HepG2 (cell line): Measurements from ENCODE around the gene REPIN1. TPM values are rescaled to one million over a fixed set of nuclear protein-coding genes. Genes with fewer than 3 reads are reported as not detected.

Source experiments
- ATAC-seq: fragments of 200-7000 bp; cut with Tn5 transposase; 3 replicates; pipeline ENCODE4 v1.9.1; 2020; ENCODE audit warnings: mild to moderate bottlenecking, moderate library complexity
- BruUV-seq: library from RNA; stranded (reverse); fragments of 400-500 nt; replicated peaks from 2 replicates; lab custom pipeline; 2021; lab: Mats Ljungman, UMichigan
- CTCF ChIA-PET: fragments of 300-600 bp; formaldehyde crosslinking; extraction: SDS; loops from one replicate; lab custom pipeline; 2021; ENCODE audit warnings: low total read pairs, inconsistent platforms, low intra/inter-chr PET ratio; lab: Yijun Ruan, JAX
- POLR2A ChIA-PET: fragments of 350-600 bp; sonication (Branson Sonifier 250); formaldehyde crosslinking; loops from one replicate; lab custom pipeline; 2020; ENCODE audit warnings: antibody characterized with exemption, inconsistent platforms; lab: Yijun Ruan, JAX
- DNase-seq: peaks from one replicate; pipeline ENCODE4 v3.0.0-alpha.2; 2015; ENCODE audit warnings: low spot score
- FAIRE-seq: peaks from 3 replicates; lab custom pipeline; 2011; peaks lifted over from hg19 to GRCh38; lab: Jason Lieb, UNC
- H2AFZ ChIP-seq: one replicate; pipeline ENCODE4 v1.6.1; 2011; ENCODE audit warnings: low read length, inconsistent platforms
- H3K27ac ChIP-seq: fragments of 300-600 bp; 3 replicates; pipeline ENCODE4 v1.8.0; 2011; ENCODE audit warnings: mixed run types, mild to moderate bottlenecking, mixed read lengths, low read length, inconsistent platforms; ENCODE audit not compliant: insufficient read depth; ENCODE audit errors: extremely low read length
- H3K27me3 ChIP-seq, 2 experiments: fragments of 200-600 bp in 1 of 2; 2 replicates in 1 of 2; 3 replicates in 1 of 2; pipeline versions ENCODE4 v1.6.0 to v1.8.0; 2011; ENCODE audit warnings: low read length in 2 of 2, mild to moderate bottlenecking in 2 of 2, moderate library complexity in 2 of 2, inconsistent platforms in 1 of 2; ENCODE audit not compliant: insufficient read depth in 2 of 2, control insufficient read depth in 1 of 2
- H3K36me3 ChIP-seq, 2 experiments: fragments of 200-600 bp in 1 of 2; replicated peaks in 1 of 2; 2 replicates in 1 of 2; 3 replicates in 1 of 2; pipeline versions ENCODE4 v1.5.1 to v1.8.0; 2011; ENCODE audit warnings: low read length in 2 of 2, inconsistent platforms in 1 of 2; ENCODE audit not compliant: insufficient read depth in 2 of 2, control insufficient read depth in 1 of 2
- H3K4me1 ChIP-seq: 2 replicates; pipeline ENCODE4 v1.5.1; 2012; ENCODE audit warnings: low read length, inconsistent platforms; ENCODE audit not compliant: insufficient read depth
- H3K4me2 ChIP-seq: 2 replicates; pipeline ENCODE4 v1.6.0; 2011; ENCODE audit warnings: low read depth, low read length, inconsistent platforms
- H3K4me3 ChIP-seq, 3 experiments: fragments of 200-600 bp in 1 of 3; sonication (generic), shearing (Covaris generic) in 1 of 3; replicated peaks in 1 of 3; 2 replicates each; pipeline ENCODE4 v1.5.1; 2011 to 2016; ENCODE audit warnings: low read length in 3 of 3, inconsistent platforms in 2 of 3, low read depth in 2 of 3, mild to moderate bottlenecking in 2 of 3, control low read depth in 1 of 3, mixed read lengths in 1 of 3; ENCODE audit not compliant: insufficient read depth in 1 of 3
- H3K79me2 ChIP-seq: one replicate; pipeline ENCODE4 v1.6.1; 2011; ENCODE audit warnings: low read length, inconsistent platforms; ENCODE audit not compliant: insufficient read depth
- H3K9ac ChIP-seq: 2 replicates; pipeline ENCODE4 v1.6.0; 2011; ENCODE audit warnings: mild to moderate bottlenecking, low read depth, low read length, inconsistent platforms; ENCODE audit not compliant: insufficient read depth
- H3K9me3 ChIP-seq: 2 replicates; pipeline ENCODE4 v1.5.1; 2012; ENCODE audit warnings: mild to moderate bottlenecking, low read length
- H4K20me1 ChIP-seq: 2 replicates; pipeline ENCODE4 v1.6.0; 2011; ENCODE audit warnings: inconsistent platforms, mild to moderate bottlenecking, low read length, moderate library complexity; ENCODE audit not compliant: insufficient read depth
- BRD4 ChIP-seq: sonication (generic); formaldehyde crosslinking; IDR thresholded peaks from 2 replicates; pipeline ENCODE4 v1.4.0; 2020; ENCODE audit warnings: missing genetic modification reagents
- FOSL2 ChIP-seq: sonication (generic); formaldehyde crosslinking; IDR thresholded peaks from 2 replicates; pipeline ENCODE4 v1.4.0; 2020; ENCODE audit warnings: missing genetic modification reagents
- HCFC1 ChIP-seq: fragments of 150-350 bp; IDR thresholded peaks from 2 replicates; pipeline ENCODE4 v1.6.1; 2014; ENCODE audit warnings: low read depth, low read length
- MXD4 ChIP-seq: IDR thresholded peaks from 2 replicates; pipeline ENCODE4 v1.6.1; 2016; ENCODE audit warnings: mild to moderate bottlenecking, missing biosample characterization, missing genetic modification reagents
- RFXAP ChIP-seq: sonication (generic); formaldehyde crosslinking; IDR thresholded peaks from 2 replicates; pipeline ENCODE4 v1.4.0; 2020; ENCODE audit warnings: missing genetic modification reagents, borderline replicate concordance
- SNAPC2 ChIP-seq: sonication (generic); formaldehyde crosslinking; IDR thresholded peaks from 2 replicates; pipeline ENCODE4 v1.8.1; 2022; ENCODE audit warnings: mild to moderate bottlenecking, missing genetic modification reagents
- SNRNP70 ChIP-seq: fragments of 200-400 bp; formaldehyde crosslinking; IDR thresholded peaks from 2 replicates; pipeline ENCODE4 v1.6.1; 2017; ENCODE audit warnings: mild to moderate bottlenecking, low read depth, low read length, moderate library complexity
- TBX2 ChIP-seq: sonication (generic); formaldehyde crosslinking; IDR thresholded peaks from 2 replicates; pipeline ENCODE4 v1.5.0; 2020; ENCODE audit warnings: missing genetic modification reagents, mild to moderate bottlenecking, borderline replicate concordance
- TCF7 ChIP-seq: sonication (generic); IDR thresholded peaks from 2 replicates; pipeline ENCODE4 v1.6.1; 2016; ENCODE audit warnings: antibody characterized with exemption, low read depth
- ZBTB2 ChIP-seq: sonication (generic); formaldehyde crosslinking; IDR thresholded peaks from 2 replicates; pipeline ENCODE4 v1.8.0; 2022; ENCODE audit warnings: low read depth, missing genetic modification reagents
- ZMAT3 ChIP-seq: sonication (generic); formaldehyde crosslinking; conservative IDR thresholded peaks from 2 replicates; pipeline ENCODE4 v1.7.0; 2021; ENCODE audit warnings: missing genetic modification reagents
- ZNF629 ChIP-seq: sonication (generic); formaldehyde crosslinking; conservative IDR thresholded peaks from 2 replicates; pipeline ENCODE4 v1.5.0; 2020; ENCODE audit warnings: missing genetic modification reagents
- ZNF776 ChIP-seq: sonication (generic); formaldehyde crosslinking; IDR thresholded peaks from 2 replicates; pipeline ENCODE4 v1.4.0; 2020; ENCODE audit warnings: mild to moderate bottlenecking, missing genetic modification reagents
- WGBS: methylation state at CpG from one replicate; pipeline ENCODE4 v1.1.6; 2017; ENCODE audit warnings: low lambda C conversion rate; 5-methylcytosine and 5-hydroxymethylcytosine counted together
- in situ Hi-C: cut with HindIII; loops from 2 replicates; pipeline ENCODE4 v1.10.0; 2017; ENCODE audit warnings: low pct_unique_long_range_greater_than_20kb; ENCODE audit not compliant: extremely low pct_ligation_motif_present
- intact Hi-C: fragments of 100-400 bp; cut with micrococcal nuclease; formaldehyde crosslinking; loops from one replicate; pipeline ENCODE4 v1.10.0; 2022; ENCODE audit not compliant: unreplicated experiment
- polyA plus RNA-seq, 8 experiments: library from polyadenylated mRNA; depleted of rRNA in 3 of 8; stranded (reverse) in 7 of 8; unstranded in 1 of 8; fragments of >200 nt; fragmentation: Illumina TruSeq in 4 of 8; extraction: Trizol in 4 of 8; gene quantifications; 2 replicates each; pipeline versions ENCODE4 v1.2.1 to v1.2.3, GENCODE V29; 2011 to 2016; ENCODE audit warnings: low read depth in 4 of 8, missing spikeins in 1 of 8, mixed read lengths in 1 of 8; ENCODE audit not compliant: insufficient read depth in 1 of 8
- total RNA-seq, 5 experiments: library from RNA; depleted of rRNA; stranded (reverse); fragments of >200 nt; fragmentation: Illumina TruSeq; extraction: Trizol; gene quantifications; 2 replicates each; pipeline ENCODE4 v1.2.3, GENCODE V29; 2016; ENCODE audit warnings: low read depth in 1 of 5
- TF ChIP-seq, protein P1 (sequence below), 2 experiments: sonication (generic) in 1 of 2; formaldehyde crosslinking in 1 of 2; IDR thresholded peaks; 2 replicates each; pipeline versions ENCODE4 v1.5.1 to v1.6.1; 2011 to 2020; ENCODE audit warnings: borderline replicate concordance in 1 of 2, low read depth in 1 of 2, low read length in 1 of 2, mild to moderate bottlenecking in 1 of 2, missing genetic modification reagents in 1 of 2, moderate library complexity in 1 of 2

The REPIN1 gene
- total and polyA plus RNA-seq, 2 of the 13 experiments (the other 11 are each of a cell fraction or from before 2014, with no cell fraction given): 69.9 to 108 TPM

DNA sequence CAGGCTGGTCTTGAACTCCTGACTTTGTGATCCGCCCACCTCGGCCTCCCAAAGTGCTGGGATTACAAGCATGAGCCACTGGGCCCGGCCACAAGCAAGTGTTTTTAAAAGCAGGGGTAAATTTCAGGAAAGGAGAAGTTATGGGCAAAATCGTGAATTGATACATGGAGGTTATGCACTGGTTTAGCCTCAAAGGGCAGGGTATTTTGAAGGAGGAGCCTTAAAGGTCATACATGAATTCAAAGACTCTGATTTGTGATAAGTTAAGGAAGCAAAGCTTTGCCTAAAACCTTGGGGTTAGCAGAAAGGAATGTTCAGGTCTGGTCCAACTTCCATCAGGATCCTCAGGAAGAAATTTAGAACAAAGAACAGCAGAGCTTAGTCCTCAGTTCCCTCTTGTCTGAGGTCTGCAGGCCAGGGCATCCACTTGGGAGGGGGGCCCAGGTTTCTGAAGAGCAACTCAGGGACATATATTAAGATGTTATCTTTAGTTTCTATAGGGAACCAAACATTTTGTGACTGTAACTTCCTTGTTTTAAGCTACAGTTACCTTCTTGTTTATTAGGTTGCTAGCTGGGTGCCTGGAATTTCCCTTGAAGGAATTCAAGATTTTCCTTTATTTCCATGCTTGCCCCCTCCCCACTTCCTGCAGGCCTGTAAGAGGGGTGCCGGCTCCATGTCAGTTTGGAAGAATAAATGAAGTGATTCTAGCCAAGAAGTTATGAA, 2.8 kb upstream of the REPIN1 start (continued):
- no peak for TF ChIP-seq TBX2 (CRISPR knock-in tag)
- no peak for TF ChIP-seq ZBTB2 (CRISPR knock-in tag)
- no peak for TF ChIP-seq BRD4 (CRISPR knock-in tag)
- TF ChIP-seq SNRNP70: no peak
- no peak for TF ChIP-seq RFXAP (CRISPR knock-in tag)
- no peak for TF ChIP-seq ZNF776 (CRISPR knock-in tag)
- no peak for TF ChIP-seq MXD4 (CRISPR knock-in tag)

- TSS peak; percentile 85 for BruUV-seq
- Histone ChIP-seq H3K27me3 (no peaks in the 10 kb centered on the region), H3K4me2 (peak overlapping the region; percentile 99), H3K36me3 (peaks cover 2 to 13% of the 10 kb centered on the region in 2 experiments; a peak in 3 of 5 replicates), H3K27ac (peak overlapping the region; percentile 100), H3K9me3 (no peaks in the 10 kb centered on the region), H4K20me1 (peaks cover 8% of the 10 kb centered on the region; the same call in 1 of the 2 replicates), H3K79me2 (peaks cover 26% of the 10 kb centered on the region), H3K4me3 (peak overlapping the region; percentile 65 to 84 (median 82); a peak in 5 of 6 replicates), H2AFZ (no peak overlapping the region), H3K4me1 (peaks cover 29% of the 10 kb centered on the region), H3K9ac (peak overlapping the region; percentile 95)
- intact Hi-C loops: loop anchor here (1.0 kb wide), 2 partner anchors 10 to 26 kb away; partner anchors contain the start of gene RARRES2
- POLR2A ChIA-PET: interaction anchor here (1.0 to 6.8 kb wide), 11 partner anchors 11 to 643 kb away, joined by 3 to 141 read pairs (median 40); partner anchors contain the start of genes ACTR3C, LRRC61, RARRES2 and ZNF775
- in situ Hi-C loops: no loop called here
- DNase-seq: no peak
- FAIRE-seq: no peak
- ATAC-seq: peak; percentile 43
- WGBS: 64% methylated on average over 7 of the region's 8 CpGs
- CTCF ChIA-PET: no interaction called here
- TF ChIP-seq SNAPC2 (CRISPR knock-in tag): 0 out of 2 replicates have a peak, but pooled peaks have one; percentile 38
- no peak for TF ChIP-seq HCFC1
- peak; percentile 95 for TF ChIP-seq FOSL2
- TF ChIP-seq ZMAT3 (CRISPR knock-in tag): 0 out of 2 replicates have a peak, but pooled peaks have one; percentile 4
- TF ChIP-seq TCF7: no peak
- no peak for TF ChIP-seq ZNF629 (CRISPR knock-in tag)
- TF ChIP-seq, protein P1, sequence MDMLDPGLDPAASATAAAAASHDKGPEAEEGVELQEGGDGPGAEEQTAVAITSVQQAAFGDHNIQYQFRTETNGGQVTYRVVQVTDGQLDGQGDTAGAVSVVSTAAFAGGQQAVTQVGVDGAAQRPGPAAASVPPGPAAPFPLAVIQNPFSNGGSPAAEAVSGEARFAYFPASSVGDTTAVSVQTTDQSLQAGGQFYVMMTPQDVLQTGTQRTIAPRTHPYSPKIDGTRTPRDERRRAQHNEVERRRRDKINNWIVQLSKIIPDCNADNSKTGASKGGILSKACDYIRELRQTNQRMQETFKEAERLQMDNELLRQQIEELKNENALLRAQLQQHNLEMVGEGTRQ (IDR thresholded peaks at IDR 0.05; ENCODE audit: low read depth, low read length): no peak
- TF ChIP-seq, protein P1 (CRISPR knock-in tag; IDR thresholded peaks at IDR 0.05; ENCODE audit: borderline replicate concordance): 0 out of 2 replicates have a peak, but pooled peaks have one; percentile 14
Measured at GRCh38 chr7:150367677-150368095, 936 bp upstream of the REPIN1 start.
